H9 (cell line): ENCODE measurements around the gene NDE1. TPM values are rescaled to one million over a fixed set of nuclear protein-coding genes. Genes with fewer than 3 reads are reported as not detected.

Experiments used
- DNase-seq: peaks from one replicate; pipeline ENCODE4 v3.0.0-alpha.2; 2017
- H2AFZ ChIP-seq: one replicate; pipeline ENCODE4 v1.6.1; 2013; ENCODE audit warnings: mild to moderate bottlenecking, low read length, control low read depth, moderate library complexity
- H2AK5ac ChIP-seq: 2 replicates; pipeline ENCODE4 v1.6.1; 2013; ENCODE audit warnings: low read length, control low read depth, mixed read lengths; ENCODE audit not compliant: insufficient read length
- H2BK120ac ChIP-seq: one replicate; pipeline ENCODE4 v1.6.1; 2013; ENCODE audit warnings: low read depth, mild to moderate bottlenecking, low read length, control low read depth, inconsistent platforms; ENCODE audit not compliant: poor library complexity, severe bottlenecking
- H2BK12ac ChIP-seq: 2 replicates; pipeline ENCODE4 v1.6.1; 2013; ENCODE audit warnings: low read length, control low read depth, mixed read lengths, low read depth; ENCODE audit not compliant: insufficient read length
- H2BK15ac ChIP-seq: 2 replicates; pipeline ENCODE4 v1.6.1; 2013; ENCODE audit warnings: low read depth, low read length, control low read depth
- H2BK20ac ChIP-seq: one replicate; pipeline ENCODE4 v1.6.1; 2013; ENCODE audit warnings: low read depth, mild to moderate bottlenecking, low read length, control low read depth, inconsistent platforms; ENCODE audit not compliant: poor library complexity, severe bottlenecking
- H2BK5ac ChIP-seq: 2 replicates; pipeline ENCODE4 v1.6.1; 2013; ENCODE audit warnings: low read length, control low read depth, mixed read lengths; ENCODE audit not compliant: insufficient read length
- H3K14ac ChIP-seq: 2 replicates; pipeline ENCODE4 v1.6.1; 2013; ENCODE audit warnings: low read length, control low read depth; ENCODE audit not compliant: insufficient read depth
- H3K18ac ChIP-seq: 2 replicates; pipeline ENCODE4 v1.6.1; 2013; ENCODE audit warnings: low read depth, mild to moderate bottlenecking, mixed read lengths, low read length, control low read depth; ENCODE audit not compliant: insufficient read length
- H3K23ac ChIP-seq: 2 replicates; pipeline ENCODE4 v1.6.1; 2013; ENCODE audit warnings: low read length, control low read depth, mixed read lengths, low read depth; ENCODE audit not compliant: insufficient read length
- H3K23me2 ChIP-seq: 2 replicates; pipeline ENCODE4 v1.6.1; 2013; ENCODE audit warnings: low read depth, mild to moderate bottlenecking, mixed read lengths, low read length, control low read depth; ENCODE audit not compliant: insufficient read length, poor library complexity, severe bottlenecking
- H3K27ac ChIP-seq: 2 replicates; pipeline ENCODE4 v1.5.1; 2013; ENCODE audit warnings: low read length, control low read depth, mixed read lengths, low read depth; ENCODE audit not compliant: insufficient read length
- H3K27me3 ChIP-seq: 2 replicates; pipeline ENCODE4 v1.6.1; 2013; ENCODE audit warnings: low read length, control low read depth, inconsistent platforms; ENCODE audit not compliant: insufficient read depth
- H3K4ac ChIP-seq: 2 replicates; pipeline ENCODE4 v1.6.1; 2013; ENCODE audit warnings: low read depth, mild to moderate bottlenecking, control low read depth, inconsistent platforms, low read length, moderate library complexity
- H3K4me1 ChIP-seq: 2 replicates; pipeline ENCODE4 v1.6.1; 2013; ENCODE audit warnings: low read length, control low read depth, inconsistent platforms; ENCODE audit not compliant: insufficient read depth
- H3K4me2 ChIP-seq: 2 replicates; pipeline ENCODE4 v1.6.1; 2013; ENCODE audit warnings: low read length, control low read depth, mixed read lengths; ENCODE audit not compliant: insufficient read length, insufficient read depth
- H3K56ac ChIP-seq: 2 replicates; pipeline ENCODE4 v1.6.1; 2013; ENCODE audit warnings: low read depth, mild to moderate bottlenecking, mixed read lengths, low read length, control low read depth; ENCODE audit not compliant: insufficient read length
- H3K79me1 ChIP-seq: 2 replicates; pipeline ENCODE4 v1.6.1; 2013; ENCODE audit warnings: low read depth, mild to moderate bottlenecking, moderate library complexity, low read length, control low read depth, inconsistent platforms; ENCODE audit not compliant: insufficient read depth, poor library complexity, severe bottlenecking
- H3K79me2 ChIP-seq: 2 replicates; pipeline ENCODE4 v1.6.1; 2013; ENCODE audit warnings: low read length, control low read depth, inconsistent platforms; ENCODE audit not compliant: insufficient read depth
- H3K9ac ChIP-seq: 2 replicates; pipeline ENCODE4 v1.6.1; 2013; ENCODE audit warnings: low read length, control low read depth, mixed read lengths; ENCODE audit not compliant: insufficient read length; ENCODE audit errors: extremely low read depth
- H3K9me3 ChIP-seq: one replicate; pipeline ENCODE4 v1.6.1; 2013; ENCODE audit warnings: low read depth, low read length, inconsistent platforms; ENCODE audit not compliant: control insufficient read depth
- H3T11ph ChIP-seq: one replicate; pipeline ENCODE4 v1.6.1; 2013; ENCODE audit warnings: mild to moderate bottlenecking, low read length, control low read depth, inconsistent platforms
- H4K20me1 ChIP-seq: one replicate; pipeline ENCODE4 v1.6.1; 2013; ENCODE audit not compliant: control insufficient read depth, insufficient read length, insufficient read depth
- H4K5ac ChIP-seq: 2 replicates; pipeline ENCODE4 v1.6.1; 2013; ENCODE audit warnings: low read depth, mild to moderate bottlenecking, mixed read lengths, low read length, control low read depth; ENCODE audit not compliant: insufficient read length
- H4K8ac ChIP-seq: replicated peaks from 2 replicates; pipeline ENCODE4 v1.6.1; 2013; ENCODE audit warnings: low read length, control low read depth, mixed read lengths, low read depth; ENCODE audit not compliant: insufficient read length
- H4K91ac ChIP-seq: 2 replicates; pipeline ENCODE4 v1.6.1; 2013; ENCODE audit warnings: low read depth, mild to moderate bottlenecking, moderate library complexity, mixed read lengths, low read length, control low read depth; ENCODE audit not compliant: insufficient read length
- H3K27ac Mint-ChIP-seq, 3 experiments: 2 replicates in 2 of 3; 3 replicates in 1 of 3; pipeline ENCODE4 v1.8.0; 2020 to 2021; ENCODE audit warnings: mixed read lengths in 3 of 3, mild to moderate bottlenecking in 1 of 3, moderate library complexity in 1 of 3
- H3K27me3 Mint-ChIP-seq: 2 replicates; pipeline ENCODE4 v1.8.0; 2021; ENCODE audit warnings: low read depth, mild to moderate bottlenecking, moderate library complexity, mixed read lengths
- H3K36me3 Mint-ChIP-seq, 3 experiments: 2 replicates in 2 of 3; 3 replicates in 1 of 3; pipeline ENCODE4 v1.8.0; 2020 to 2021; ENCODE audit warnings: low read depth in 3 of 3, mixed read lengths in 3 of 3; ENCODE audit not compliant: insufficient read depth in 1 of 3
- H3K4me1 Mint-ChIP-seq, 2 experiments: 2 replicates each; pipeline ENCODE4 v1.8.0; 2020; ENCODE audit warnings: mixed read lengths in 2 of 2
- H3K4me3 Mint-ChIP-seq, 2 experiments: 2 replicates in 1 of 2; 3 replicates in 1 of 2; pipeline ENCODE4 v1.8.0; 2020 to 2021; ENCODE audit warnings: mild to moderate bottlenecking in 2 of 2, mixed read lengths in 2 of 2, moderate library complexity in 1 of 2
- H3K9me3 Mint-ChIP-seq, 2 experiments: 2 replicates in 1 of 2; 3 replicates in 1 of 2; pipeline ENCODE4 v1.8.0; 2020; ENCODE audit warnings: mild to moderate bottlenecking in 2 of 2, mixed read lengths in 2 of 2, moderate library complexity in 1 of 2
- WGBS: extraction: QIAGEN DNeasy Blood & Tissue Kit; methylation state at CpG from one replicate; pipeline ENCODE4 v1.1.7; 2013; ENCODE audit warnings: missing lambda C conversion rate, low lambda C conversion rate, mixed read lengths; ENCODE audit not compliant: insufficient read length; ENCODE audit errors: extremely low coverage; 5-methylcytosine and 5-hydroxymethylcytosine counted together
- total RNA-seq: library from RNA; stranded (reverse); gene quantifications from 2 replicates; pipeline ENCODE4 v1.2.1, GENCODE V29; 2021
- TF ChIP-seq, protein P1 (sequence below): fragments of 200-600 bp; sonication (generic); conservative IDR thresholded peaks from 3 replicates; pipeline ENCODE4 v1.8.0; 2021; ENCODE audit warnings: antibody characterized with exemption, mild to moderate bottlenecking

Gene NDE1
- total RNA-seq, 1 experiment from 2014 or later: 49.6 TPM

DNA sequence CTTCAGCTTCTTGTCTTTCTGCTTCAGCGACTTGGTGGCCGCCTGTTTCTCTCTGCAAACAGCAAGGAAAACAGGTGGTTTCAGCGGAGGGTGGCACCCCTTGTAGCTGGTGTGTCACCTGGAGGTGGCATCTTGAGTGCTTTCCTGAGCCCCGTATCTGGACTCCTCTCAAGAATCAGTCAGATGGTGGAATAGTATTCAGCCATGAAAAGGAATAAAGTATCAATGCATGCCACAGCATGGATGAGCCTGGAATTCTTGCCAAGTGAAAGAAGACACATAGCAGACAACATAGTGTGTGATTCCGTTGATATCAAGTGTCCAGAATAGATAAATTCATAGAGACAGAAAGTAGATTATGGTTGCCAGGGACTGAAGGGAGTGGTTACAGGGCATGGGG is 65.2 kb downstream of the NDE1 start:
- H4K20me1 ChIP-seq: no peaks in the 10 kb centered on the region
- H3K9me3 ChIP-seq: no peaks in the 10 kb centered on the region
- peaks cover 0 to 10% (median 0%) of the 10 kb centered on the region in 3 experiments; a peak in 4 of 7 replicates for H3K36me3 Mint-ChIP-seq
- no peak overlapping the region for H2BK12ac ChIP-seq
- no peak overlapping the region for H4K8ac ChIP-seq
- H3T11ph ChIP-seq: no peak overlapping the region
- no peak overlapping the region for H4K5ac ChIP-seq
- H4K91ac ChIP-seq: no peak overlapping the region
- no peak overlapping the region for H3K27ac Mint-ChIP-seq
- H3K23ac ChIP-seq: no peak overlapping the region
- no peak overlapping the region for H3K4ac ChIP-seq
- no peak overlapping the region for H2AFZ ChIP-seq
- no peak overlapping the region for H3K4me3 Mint-ChIP-seq
- H2BK20ac ChIP-seq: no peak overlapping the region
- TF ChIP-seq, protein P1, sequence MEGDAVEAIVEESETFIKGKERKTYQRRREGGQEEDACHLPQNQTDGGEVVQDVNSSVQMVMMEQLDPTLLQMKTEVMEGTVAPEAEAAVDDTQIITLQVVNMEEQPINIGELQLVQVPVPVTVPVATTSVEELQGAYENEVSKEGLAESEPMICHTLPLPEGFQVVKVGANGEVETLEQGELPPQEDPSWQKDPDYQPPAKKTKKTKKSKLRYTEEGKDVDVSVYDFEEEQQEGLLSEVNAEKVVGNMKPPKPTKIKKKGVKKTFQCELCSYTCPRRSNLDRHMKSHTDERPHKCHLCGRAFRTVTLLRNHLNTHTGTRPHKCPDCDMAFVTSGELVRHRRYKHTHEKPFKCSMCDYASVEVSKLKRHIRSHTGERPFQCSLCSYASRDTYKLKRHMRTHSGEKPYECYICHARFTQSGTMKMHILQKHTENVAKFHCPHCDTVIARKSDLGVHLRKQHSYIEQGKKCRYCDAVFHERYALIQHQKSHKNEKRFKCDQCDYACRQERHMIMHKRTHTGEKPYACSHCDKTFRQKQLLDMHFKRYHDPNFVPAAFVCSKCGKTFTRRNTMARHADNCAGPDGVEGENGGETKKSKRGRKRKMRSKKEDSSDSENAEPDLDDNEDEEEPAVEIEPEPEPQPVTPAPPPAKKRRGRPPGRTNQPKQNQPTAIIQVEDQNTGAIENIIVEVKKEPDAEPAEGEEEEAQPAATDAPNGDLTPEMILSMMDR: no peak
- no peaks in the 10 kb centered on the region for H3K79me2 ChIP-seq
- H3K4me1 Mint-ChIP-seq: peaks cover 4 to 8% of the 10 kb centered on the region in 2 experiments
- no peak overlapping the region for H3K9ac ChIP-seq
- no peaks in the 10 kb centered on the region for H3K9me3 Mint-ChIP-seq
- H3K27ac ChIP-seq: no peak overlapping the region
- H2AK5ac ChIP-seq: no peak overlapping the region
- no peaks in the 10 kb centered on the region for H3K27me3 ChIP-seq
- no peak overlapping the region for H2BK15ac ChIP-seq
- H3K27me3 Mint-ChIP-seq: no peaks in the 10 kb centered on the region; the same call in none of the 2 replicates
- H3K14ac ChIP-seq: no peak overlapping the region
- no peak overlapping the region for H3K18ac ChIP-seq
- no peaks in the 10 kb centered on the region for H3K23me2 ChIP-seq
- H2BK5ac ChIP-seq: no peak overlapping the region
- no peak overlapping the region for H3K4me2 ChIP-seq
- no peaks in the 10 kb centered on the region for H3K79me1 ChIP-seq
- H3K56ac ChIP-seq: no peak overlapping the region
- H2BK120ac ChIP-seq: no peak overlapping the region
- no peaks in the 10 kb centered on the region for H3K4me1 ChIP-seq
- no CpG with 5 or more reads among the region's 5 CpGs for WGBS
- no peak for DNase-seq
